Brain microvascular endothelial cell (primary cell): Measurements from ENCODE around the gene PSD4.

Experiments
- DNase-seq: peaks from one replicate; pipeline ENCODE4 v3.0.0-alpha.2; 2020
- H3K27ac ChIP-seq: fragments of 250-450 bp; sonication (Bioruptor Pico); 2 replicates; pipeline ENCODE4 v1.5.1; 2020; ENCODE audit warnings: mild to moderate bottlenecking, moderate library complexity
- H3K27me3 ChIP-seq: fragments of 250-450 bp; sonication (Bioruptor Pico); replicated peaks from 2 replicates; pipeline ENCODE4 v1.5.1; 2020; ENCODE audit warnings: mild to moderate bottlenecking
- H3K36me3 ChIP-seq: fragments of 250-450 bp; sonication (Bioruptor Pico); replicated peaks from 2 replicates; pipeline ENCODE4 v1.5.1; 2020; ENCODE audit warnings: mild to moderate bottlenecking
- H3K4me3 ChIP-seq: 2 replicates; pipeline ENCODE4 v1.5.1; 2011; ENCODE audit warnings: low read depth, mild to moderate bottlenecking, control low read depth, low read length, moderate library complexity
- CTCF ChIP-seq: IDR thresholded peaks from 2 replicates; pipeline ENCODE4 v1.5.1; 2011; ENCODE audit warnings: low read depth, mild to moderate bottlenecking, moderate library complexity, low read length, control low read depth, inconsistent platforms; ENCODE audit errors: missing control alignments
- in situ Hi-C: cut with HindIII; loops from 2 replicates; pipeline ENCODE4 v1.10.0; 2017; ENCODE audit warnings: low sequenced_read_pairs, low pct_ligation_motif_present

The PSD4 gene

GRCh38 chr2:113227290-113227689 is 53.5 kb downstream of the PSD4 start:
- no peak for DNase-seq
- in situ Hi-C loops, result no loop called here
- Histone ChIP-seq H3K4me3 (no peak overlapping the region), H3K36me3 (no peaks in the 10 kb centered on the region), H3K27ac (no peak overlapping the region), H3K27me3 (no peaks in the 10 kb centered on the region)
- TF ChIP-seq CTCF, result no peak

- H3K27ac ChIP-seq, result no peak overlapping the region
- no peaks in the 10 kb centered on the region for H3K36me3 ChIP-seq
- H3K27me3 ChIP-seq, result no peaks in the 10 kb centered on the region
- no peak overlapping the region for H3K4me3 ChIP-seq
- no peak for DNase-seq
- in situ Hi-C loops, result no loop called here
- TF ChIP-seq CTCF, result no peak
Measured at GRCh38 chr2:113227698-113228097, 53.9 kb downstream of the PSD4 start.

- no peaks in the 10 kb centered on the region for H3K36me3 ChIP-seq
- in situ Hi-C loops, result no loop called here
- H3K4me3 ChIP-seq, result no peak overlapping the region
- TF ChIP-seq CTCF, result no peak
- no peak overlapping the region for H3K27ac ChIP-seq
- H3K27me3 ChIP-seq, result no peaks in the 10 kb centered on the region
- DNase-seq, result no peak
Measured at GRCh38 chr2:113228351-113228750, 54.6 kb downstream of the PSD4 start.

GRCh38 chr2:113228991-113229716 is 55.4 kb downstream of the PSD4 start:
- in situ Hi-C loops, result no loop called here
- Histone ChIP-seq H3K27me3 (no peaks in the 10 kb centered on the region), H3K36me3 (no peaks in the 10 kb centered on the region), H3K4me3 (no peak overlapping the region), H3K27ac (no peak overlapping the region)
- DNase-seq, result no peak
- TF ChIP-seq CTCF, result peak; percentile 4

GRCh38 chr2:113229795-113230194 is 56.0 kb downstream of the PSD4 start:
- no peak for TF ChIP-seq CTCF
- Histone ChIP-seq H3K27ac (no peak overlapping the region), H3K27me3 (no peaks in the 10 kb centered on the region), H3K36me3 (no peaks in the 10 kb centered on the region), H3K4me3 (no peak overlapping the region)
- in situ Hi-C loops, result no loop called here
- no peak for DNase-seq

- DNase-seq, result no peak
- H3K4me3 ChIP-seq, result no peak overlapping the region
- H3K27me3 ChIP-seq, result no peaks in the 10 kb centered on the region
- H3K36me3 ChIP-seq, result no peaks in the 10 kb centered on the region
- no peak for TF ChIP-seq CTCF
- no peak overlapping the region for H3K27ac ChIP-seq
- in situ Hi-C loops, result no loop called here
Measured at GRCh38 chr2:113230531-113230930, 56.8 kb downstream of the PSD4 start.
